Midbrain (tissue), 1 donor: ENCODE data around the gene EFEMP2.
A peak's percentile ranks its signal among the peaks of the same experiment; 100 is the strongest.
"Not testable (repeated sequence)": the region's sequence is repeated elsewhere in the genome, so short reads cannot be mapped to it uniquely, and the experiment has no call there.

ENCODE experiments used
- DNase-seq: peaks from one replicate; lab custom pipeline; 2025; lab: John Stamatoyannopoulos, UW

Gene EFEMP2

DNA sequence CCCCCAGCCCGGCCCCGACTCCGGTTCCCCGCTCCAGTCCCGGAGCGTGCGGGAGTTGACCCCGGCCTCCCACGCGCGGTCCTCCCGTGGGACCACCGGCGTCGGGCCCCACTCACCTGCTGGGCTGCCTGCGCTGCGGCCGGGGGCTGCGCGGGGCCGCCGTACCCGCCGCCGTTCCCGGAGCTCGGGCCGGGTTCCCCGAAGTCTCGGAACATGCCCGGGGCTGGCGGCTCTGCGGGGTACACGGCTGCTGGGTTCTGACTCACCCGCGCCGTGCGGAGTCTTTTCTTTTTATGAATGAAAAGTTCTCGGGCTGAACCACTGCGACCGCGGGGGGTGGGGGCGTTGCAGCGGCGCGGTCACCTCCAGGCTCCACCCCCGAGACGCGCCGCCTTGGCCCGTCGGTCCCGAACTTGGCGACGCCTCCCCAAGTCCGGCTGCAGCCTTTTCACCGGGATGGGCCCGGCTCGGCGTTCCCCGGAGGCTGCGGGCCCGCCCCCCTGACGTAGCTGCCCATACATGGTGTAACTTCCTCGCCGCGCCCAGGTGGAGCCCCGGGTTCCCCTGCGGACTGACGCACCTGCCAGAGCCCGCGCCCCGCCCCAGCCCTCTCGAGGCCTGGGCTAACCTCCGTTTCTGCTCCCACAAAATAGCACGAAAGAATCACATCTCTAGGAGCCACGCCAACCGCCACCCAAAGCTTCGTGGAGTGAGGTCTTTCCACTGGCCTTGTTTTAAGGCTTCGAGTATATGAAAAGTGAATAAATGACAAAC, 27.7 kb upstream of the EFEMP2 start, which contains the start of gene FOSL1:
Gene FOSL1 (minus strand): TSS at position 264 of the 774 bp plus-strand sequence. CDS start 49 bp downstream, at position 215.
- peak; percentile 23 for DNase-seq

- no peak for DNase-seq
Measured at GRCh38 chr11:65899356-65900124, 26.9 kb upstream of the EFEMP2 start.

DNA sequence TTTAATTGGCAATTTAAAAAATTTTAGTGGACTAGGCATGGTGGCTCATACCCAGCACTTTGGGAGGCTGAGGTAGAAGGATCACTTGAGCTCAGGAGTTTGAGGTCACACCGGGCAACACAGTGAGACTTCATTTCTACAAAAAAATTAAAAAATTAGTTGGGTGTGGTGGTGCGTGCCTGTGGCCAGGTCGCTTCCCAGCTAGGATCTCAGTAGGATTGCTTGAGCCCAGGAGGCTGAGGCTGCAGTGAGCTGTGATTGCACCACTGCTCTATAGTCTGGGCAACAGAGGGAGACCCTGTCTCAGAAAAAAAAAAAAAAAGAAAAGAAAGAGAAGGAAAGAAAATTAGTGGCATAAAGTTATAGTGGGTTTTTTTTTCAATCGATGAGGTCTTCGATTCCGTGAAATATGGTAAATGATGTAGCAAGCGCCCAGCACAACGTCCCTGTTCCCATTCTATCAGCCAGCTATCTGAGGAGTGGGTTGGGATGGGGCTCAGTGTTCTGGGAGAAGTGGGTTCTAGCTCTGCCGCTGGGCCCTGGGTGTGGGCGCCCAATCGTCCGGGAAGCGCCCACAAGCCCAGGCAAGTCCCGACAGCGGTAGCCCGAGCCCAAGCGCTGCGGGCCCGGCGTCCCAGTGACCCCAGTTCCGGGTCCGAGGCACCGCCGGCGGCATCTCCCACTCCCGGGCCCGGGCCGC, 26.2 kb upstream of the EFEMP2 start:
- no peak for DNase-seq

GRCh38 chr11:65897020-65897471, 24.4 kb upstream of the EFEMP2 start:
- DNase-seq, result no peak

- DNase-seq, result no peak
Measured at GRCh38 chr11:65896034-65896999, 23.7 kb upstream of the EFEMP2 start.

DNA sequence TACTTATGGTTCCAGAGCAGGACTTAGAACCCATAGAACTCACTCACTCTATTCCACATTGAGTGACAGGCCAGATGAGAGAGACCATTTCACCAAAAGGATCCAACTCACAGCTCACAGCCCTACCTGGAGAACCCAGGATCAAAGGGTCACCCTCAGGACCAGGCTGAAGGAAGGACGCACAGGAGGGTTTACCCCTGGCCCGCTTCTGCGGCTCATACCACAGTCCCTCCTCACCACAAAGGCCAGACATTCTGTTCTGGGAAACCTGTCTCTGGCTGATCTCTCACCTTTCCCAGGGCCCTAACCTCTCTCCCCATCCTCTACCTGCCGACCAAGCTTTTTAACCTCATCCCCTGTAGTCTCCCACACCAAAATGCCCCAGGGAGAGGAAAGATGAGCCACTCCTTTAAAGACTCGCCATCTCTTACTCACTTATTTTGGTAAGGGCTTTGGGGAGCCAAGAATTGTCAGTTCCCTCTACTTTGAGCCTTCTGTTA, 22.9 kb upstream of the EFEMP2 start:
- no peak for DNase-seq

- no peak for DNase-seq
Measured at GRCh38 chr11:65894034-65894591, 21.5 kb upstream of the EFEMP2 start.

DNA sequence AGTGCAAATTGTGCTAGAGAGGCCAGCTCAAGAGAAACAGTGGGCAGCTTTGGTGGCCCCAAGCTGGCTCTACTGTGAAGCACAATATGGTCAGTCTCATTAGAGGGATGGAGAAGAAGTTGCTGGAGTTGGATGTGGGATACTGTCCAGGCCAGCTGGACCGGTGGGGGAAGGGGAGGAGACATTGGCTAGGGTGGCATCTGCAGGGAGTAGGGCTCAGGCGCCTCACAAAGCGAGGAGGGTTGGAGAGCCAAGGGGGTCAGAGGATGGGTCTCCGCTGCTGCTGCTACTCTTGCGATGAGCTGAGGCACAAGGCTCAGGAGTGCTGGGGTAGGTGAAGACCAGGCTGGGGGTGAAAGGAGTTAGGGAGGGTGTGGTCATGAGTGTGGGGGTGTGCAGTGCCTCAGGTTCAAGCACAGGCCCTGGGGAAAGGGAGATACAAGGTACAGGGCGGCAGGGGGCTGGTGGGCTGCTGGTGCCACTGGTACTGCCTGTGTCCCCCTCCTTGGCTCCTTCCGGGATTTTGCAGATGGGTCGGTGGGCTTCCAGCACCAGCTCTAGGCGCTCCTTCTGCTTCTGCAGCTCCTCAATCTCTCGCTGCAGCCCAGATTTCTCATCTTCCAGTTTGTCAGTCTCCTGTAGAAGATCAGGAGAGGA, 20.2 kb upstream of the EFEMP2 start:
- no peak for DNase-seq

- not testable (repeated sequence) for DNase-seq
Measured at GRCh38 chr11:65892137-65892540, 19.5 kb upstream of the EFEMP2 start.

DNA sequence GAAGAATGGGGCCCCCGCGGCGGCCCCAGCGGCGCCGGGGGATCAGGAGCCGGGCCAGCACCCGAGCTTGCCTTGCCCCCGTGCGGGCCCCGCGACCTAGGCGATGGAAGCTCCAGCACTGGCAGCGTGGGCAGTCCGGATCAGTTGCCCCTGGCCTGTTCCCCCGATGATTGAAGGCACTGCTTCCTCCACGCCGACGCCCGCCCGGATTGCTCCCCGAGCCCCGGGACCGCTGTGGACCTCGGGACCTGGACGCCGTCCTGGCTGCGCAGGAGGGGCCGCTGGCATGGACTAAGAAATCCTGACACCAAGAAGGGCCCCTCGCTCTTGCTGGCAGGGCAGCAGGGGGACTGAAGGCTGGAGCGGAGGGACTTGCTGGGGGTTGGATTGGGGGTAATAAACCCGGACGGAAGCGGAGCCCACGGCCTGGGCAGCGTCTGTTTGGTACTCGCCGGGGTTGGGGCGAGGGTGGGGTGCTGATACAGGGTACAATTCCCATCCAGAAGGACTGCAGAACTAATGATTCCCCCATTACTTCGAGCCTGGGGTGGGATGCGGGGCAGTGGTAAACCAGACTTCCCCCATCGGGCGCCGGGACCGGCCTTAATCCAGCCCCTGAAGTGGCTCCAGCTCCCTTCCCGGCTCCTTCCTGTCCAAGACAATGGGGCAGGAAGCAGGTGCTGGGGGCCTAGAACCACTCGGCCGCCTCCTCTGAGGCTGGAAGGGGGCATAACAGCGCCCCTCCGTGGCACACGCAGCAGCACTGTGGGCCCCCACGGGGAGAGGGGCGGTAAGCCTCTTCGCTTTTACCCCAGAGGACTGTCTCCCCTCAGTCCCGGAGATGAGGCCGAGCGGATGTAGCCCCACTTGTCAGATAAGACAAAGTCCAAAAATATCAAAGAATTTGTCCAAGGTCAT, 18.9 kb upstream of the EFEMP2 start:
- DNase-seq, result no peak

GRCh38 chr11:65890324-65891218, 18.0 kb upstream of the EFEMP2 start, which contains the start of gene CCDC85B:
CCDC85B (plus strand) TSS chr11:65890673; CDS start chr11:65890784, 111 bp downstream.
- peak; percentile 96 for DNase-seq

DNA sequence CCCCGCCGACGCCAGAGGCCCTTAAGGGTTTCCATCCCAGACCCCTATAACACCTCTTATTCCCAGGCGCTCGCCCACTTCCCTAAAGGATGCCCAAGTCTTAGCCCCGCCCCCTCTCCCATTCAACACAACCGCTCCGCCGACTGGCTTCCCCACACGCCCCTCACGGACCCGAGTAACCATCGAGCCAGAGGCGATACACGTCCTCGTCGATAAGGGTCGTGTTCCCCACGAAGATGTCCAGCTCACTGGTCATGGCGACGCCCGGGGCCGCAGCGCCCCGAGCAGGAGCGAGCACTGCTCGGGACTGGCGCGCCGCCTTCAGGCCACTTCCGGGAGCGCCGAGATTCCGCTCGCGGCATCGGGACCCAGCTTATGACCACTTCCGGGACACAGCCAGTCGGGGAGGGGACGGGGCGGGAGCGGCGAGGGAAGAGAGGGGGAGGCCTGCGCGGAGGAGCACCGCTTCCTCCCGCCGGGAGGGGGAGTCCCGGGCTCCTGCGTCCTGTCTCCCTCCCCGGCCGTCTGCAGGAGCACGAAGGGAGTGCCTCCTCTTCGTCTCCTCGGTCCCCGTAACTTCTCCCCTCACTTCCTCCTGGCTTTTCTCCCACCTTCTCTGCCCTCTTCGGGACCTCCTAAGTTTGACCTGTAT, 15.7 kb upstream of the EFEMP2 start, which contains the start of gene FIBP:
Gene FIBP (minus strand): TSS at position 309 of the 652 bp plus-strand sequence. CDS start 53 bp downstream, at position 256.
- peak; percentile 98 for DNase-seq

GRCh38 chr11:65887723-65888162, 15.1 kb upstream of the EFEMP2 start:
- no peak for DNase-seq

- no peak for DNase-seq
Measured at GRCh38 chr11:65886826-65887722, 14.5 kb upstream of the EFEMP2 start.

DNA sequence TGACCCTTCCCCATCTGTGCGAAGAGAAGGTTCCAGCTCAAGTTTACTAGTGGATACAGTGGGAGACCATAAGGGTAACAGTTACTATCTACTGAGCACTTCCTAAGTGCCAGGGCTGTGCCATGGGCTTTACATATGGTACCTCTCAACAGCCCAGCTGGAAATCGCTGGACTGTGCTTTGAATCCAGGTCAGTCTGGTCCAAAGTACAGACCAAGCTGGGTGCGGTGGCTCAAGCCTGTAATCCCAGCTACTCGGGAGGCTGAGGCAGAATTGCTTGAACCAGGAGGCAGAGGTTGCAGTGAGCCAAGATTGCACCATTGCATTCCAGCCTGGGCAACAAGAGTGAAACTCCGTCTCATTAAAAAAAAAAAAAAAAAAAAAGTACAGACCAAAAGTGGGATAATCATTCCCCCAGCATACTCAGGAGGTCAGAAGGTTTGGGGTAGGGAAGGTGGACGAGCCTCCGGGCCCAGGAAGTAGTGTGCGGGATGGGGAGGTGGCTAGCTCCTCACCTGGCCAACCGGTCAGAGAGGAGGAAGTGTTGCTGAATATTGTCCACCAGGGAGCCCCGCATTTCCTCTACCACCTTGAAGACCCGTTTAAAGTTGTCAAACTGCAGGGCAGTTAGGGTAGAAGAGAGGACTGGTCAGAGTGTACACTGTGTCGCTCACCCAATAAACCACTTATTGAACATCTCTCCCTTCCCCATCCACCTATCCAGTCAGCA, 13.4 kb upstream of the EFEMP2 start:
- no peak for DNase-seq
